ENCODE results near the gene LHX5.

LHX5 gene

DNA sequence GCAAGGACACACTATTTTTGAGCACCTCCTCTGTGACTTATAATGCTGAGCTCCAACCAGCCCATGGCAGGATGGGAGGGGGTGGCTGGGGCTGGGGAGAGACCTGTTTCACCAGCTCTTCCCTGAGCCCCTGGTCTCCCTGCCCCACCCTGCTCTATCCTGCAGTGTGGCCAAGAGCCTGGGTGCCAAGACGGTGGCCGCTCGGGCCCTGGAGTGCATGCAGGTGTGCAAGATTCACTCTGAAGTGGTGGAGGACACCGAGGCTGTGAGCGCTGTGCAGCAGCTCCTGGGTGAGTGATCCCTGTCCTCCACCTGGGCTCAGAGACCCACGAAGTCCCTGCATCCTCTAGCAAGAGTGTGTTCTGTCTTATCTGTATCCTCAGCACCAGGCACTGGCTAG lies 35.1 kb downstream of the LHX5 start:
- no peak for DNase-seq (ENCODE audit: low read depth)
- H3K4me3 ChIP-seq (ENCODE audit: low read depth, low read length), result no peak overlapping the region
- TF ChIP-seq, protein P1, sequence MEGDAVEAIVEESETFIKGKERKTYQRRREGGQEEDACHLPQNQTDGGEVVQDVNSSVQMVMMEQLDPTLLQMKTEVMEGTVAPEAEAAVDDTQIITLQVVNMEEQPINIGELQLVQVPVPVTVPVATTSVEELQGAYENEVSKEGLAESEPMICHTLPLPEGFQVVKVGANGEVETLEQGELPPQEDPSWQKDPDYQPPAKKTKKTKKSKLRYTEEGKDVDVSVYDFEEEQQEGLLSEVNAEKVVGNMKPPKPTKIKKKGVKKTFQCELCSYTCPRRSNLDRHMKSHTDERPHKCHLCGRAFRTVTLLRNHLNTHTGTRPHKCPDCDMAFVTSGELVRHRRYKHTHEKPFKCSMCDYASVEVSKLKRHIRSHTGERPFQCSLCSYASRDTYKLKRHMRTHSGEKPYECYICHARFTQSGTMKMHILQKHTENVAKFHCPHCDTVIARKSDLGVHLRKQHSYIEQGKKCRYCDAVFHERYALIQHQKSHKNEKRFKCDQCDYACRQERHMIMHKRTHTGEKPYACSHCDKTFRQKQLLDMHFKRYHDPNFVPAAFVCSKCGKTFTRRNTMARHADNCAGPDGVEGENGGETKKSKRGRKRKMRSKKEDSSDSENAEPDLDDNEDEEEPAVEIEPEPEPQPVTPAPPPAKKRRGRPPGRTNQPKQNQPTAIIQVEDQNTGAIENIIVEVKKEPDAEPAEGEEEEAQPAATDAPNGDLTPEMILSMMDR (IDR thresholded peaks at IDR 0.05; ENCODE audit: control insufficient read depth, extremely low read depth, insufficient read depth), result no peak

DNA sequence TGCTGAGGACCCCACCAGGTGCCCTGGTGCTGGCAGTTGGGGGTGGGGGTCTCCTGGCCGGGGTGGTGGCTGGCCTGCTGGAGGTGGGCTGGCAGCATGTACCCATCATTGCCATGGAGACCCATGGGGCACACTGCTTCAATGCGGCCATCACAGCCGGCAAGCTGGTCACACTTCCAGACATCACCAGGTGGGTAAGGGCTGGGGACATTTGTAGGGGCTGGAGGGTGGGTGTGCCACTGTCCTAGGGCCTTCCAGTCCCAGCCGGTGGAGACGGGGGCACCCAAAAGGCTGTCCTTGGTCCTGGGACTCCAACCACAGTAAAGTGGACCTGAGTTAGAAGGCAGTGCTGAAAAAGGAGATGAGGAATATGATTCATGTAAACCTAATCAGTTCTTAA lies 36.3 kb downstream of the LHX5 start:
- H3K4me3 ChIP-seq (ENCODE audit: low read depth, low read length), result no peak overlapping the region
- TF ChIP-seq, protein P1 (IDR thresholded peaks at IDR 0.05; ENCODE audit: control insufficient read depth, extremely low read depth, insufficient read depth), result no peak
- DNase-seq (ENCODE audit: low read depth), result no peak

DNA sequence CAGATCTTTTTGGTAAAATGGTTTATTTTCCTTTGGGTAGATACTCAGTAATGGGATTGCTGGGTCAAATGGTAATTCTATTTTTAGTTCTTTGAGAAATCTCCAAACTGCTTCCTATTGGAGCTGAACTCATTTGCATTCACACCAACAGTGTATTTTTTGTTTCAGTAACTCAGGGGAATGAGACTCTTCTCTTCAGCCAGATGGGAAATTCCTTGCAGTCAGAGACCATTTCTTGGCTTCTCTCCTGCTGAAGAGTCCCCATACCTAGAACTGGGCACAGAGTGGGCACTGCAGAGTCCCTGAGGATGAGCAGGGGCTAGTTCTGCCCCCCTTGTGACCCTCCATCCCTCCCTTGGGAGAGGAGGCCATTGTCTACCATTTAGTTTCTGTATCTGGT lies 38.7 kb downstream of the LHX5 start:
- TF ChIP-seq, protein P1 (IDR thresholded peaks at IDR 0.05; ENCODE audit: control insufficient read depth, extremely low read depth, insufficient read depth), result no peak
- DNase-seq (ENCODE audit: low read depth), result no peak
- H3K4me3 ChIP-seq (ENCODE audit: low read depth, low read length), result no peak overlapping the region

DNA sequence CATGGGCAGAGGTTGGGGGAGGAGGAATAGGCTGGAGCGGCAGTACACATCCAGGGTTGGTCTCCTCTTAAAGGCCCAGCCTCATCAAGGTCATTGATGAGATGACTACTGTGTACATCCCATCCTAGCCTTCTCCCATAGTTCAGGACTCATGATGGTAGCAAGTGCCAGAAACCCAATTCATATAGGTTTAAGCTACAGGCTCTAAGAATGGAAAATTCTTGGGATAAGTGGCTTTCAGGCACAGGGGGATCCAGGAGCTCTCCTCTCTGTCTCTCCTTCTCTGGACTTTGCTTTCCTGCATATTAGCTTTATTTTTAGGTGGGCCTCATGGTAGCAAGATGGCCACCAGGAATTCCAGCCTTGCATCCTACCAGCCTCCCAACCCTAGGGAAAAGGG lies 43.2 kb downstream of the LHX5 start:
- DNase-seq (ENCODE audit: low read depth), result no peak
- TF ChIP-seq, protein P1 (IDR thresholded peaks at IDR 0.05; ENCODE audit: control insufficient read depth, extremely low read depth, insufficient read depth), result no peak
- H3K4me3 ChIP-seq (ENCODE audit: low read depth, low read length), result no peak overlapping the region

DNA sequence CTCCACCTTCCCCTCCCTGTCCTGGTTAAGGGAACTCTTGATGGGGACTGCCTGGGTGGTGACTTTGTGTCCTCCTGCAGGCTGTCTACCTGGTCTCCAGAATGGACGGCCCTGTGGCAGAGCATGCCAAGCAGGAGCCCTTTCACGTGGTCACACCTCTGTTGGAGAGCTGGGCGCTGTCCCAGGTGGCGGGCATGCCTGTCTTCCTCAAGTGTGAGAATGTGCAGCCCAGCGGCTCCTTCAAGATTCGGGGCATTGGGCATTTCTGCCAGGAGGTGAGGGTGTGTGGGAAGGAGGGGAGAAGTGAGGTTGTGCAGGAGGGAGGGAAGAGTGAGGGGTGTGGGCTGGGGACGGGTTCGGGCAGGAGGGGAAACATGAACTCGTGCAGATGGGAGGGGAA lies 43.8 kb downstream of the LHX5 start:
- no peak overlapping the region for H3K4me3 ChIP-seq (ENCODE audit: low read depth, low read length)
- TF ChIP-seq, protein P1 (IDR thresholded peaks at IDR 0.05; ENCODE audit: control insufficient read depth, extremely low read depth, insufficient read depth), result no peak
- DNase-seq (ENCODE audit: low read depth), result no peak

DNA sequence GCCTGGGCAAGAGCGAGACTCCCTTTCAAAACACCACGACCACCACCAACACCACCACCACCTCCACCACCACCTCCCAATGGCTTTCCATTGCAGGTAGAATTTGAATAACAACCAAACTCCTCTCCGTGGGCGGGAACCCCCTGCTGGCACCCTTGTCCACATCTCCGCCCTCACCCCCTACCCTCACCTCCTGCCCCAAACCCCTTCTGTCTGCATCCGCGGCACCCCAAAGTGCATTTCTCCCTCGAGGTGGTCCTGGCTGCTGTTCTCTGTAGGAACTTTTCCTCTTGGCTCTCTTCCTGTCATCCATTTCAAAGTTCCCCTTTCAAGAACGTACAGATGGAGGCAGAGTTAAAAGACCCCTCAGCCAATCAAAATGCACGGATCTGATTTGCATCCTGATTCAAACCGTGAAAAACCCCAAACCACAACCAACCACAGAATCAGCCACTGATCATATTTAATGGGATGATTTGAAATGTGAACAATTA lies 45.7 kb downstream of the LHX5 start:
- no peak overlapping the region for H3K4me3 ChIP-seq (ENCODE audit: low read depth, low read length)
- no peak for DNase-seq (ENCODE audit: low read depth)
- TF ChIP-seq, protein P1 (IDR thresholded peaks at IDR 0.05; ENCODE audit: control insufficient read depth, extremely low read depth, insufficient read depth), result no peak
